GM12878 (cell line): ENCODE data around the gene TMEM41B. TPM values are rescaled to one million over a fixed set of nuclear protein-coding genes. Genes with fewer than 3 reads are reported as not detected.

ENCODE experiments used
- ASH2L ChIP-seq: fragments of 300-600, 200-600 bp; sonication (generic); IDR thresholded peaks from 2 replicates; pipeline ENCODE4 v1.6.1; 2017; ENCODE audit warnings: low read depth, mild to moderate bottlenecking, borderline replicate concordance
- CBX3 ChIP-seq: fragments of 200-600 bp; sonication (generic); IDR thresholded peaks from 2 replicates; pipeline ENCODE4 v1.6.1; 2016; ENCODE audit warnings: low read depth, borderline replicate concordance
- E2F8 ChIP-seq: fragments of 450-650 bp; IDR thresholded peaks from 2 replicates; pipeline ENCODE4 v1.6.1; 2018; ENCODE audit warnings: mild to moderate bottlenecking, low read depth, moderate library complexity; ENCODE audit not compliant: partially characterized antibody
- MLLT1 ChIP-seq: fragments of 450-650 bp; IDR thresholded peaks from 2 replicates; pipeline ENCODE4 v1.6.1; 2016; ENCODE audit warnings: mild to moderate bottlenecking
- NR2C1 ChIP-seq: fragments of 450-650 bp; IDR thresholded peaks from 2 replicates; pipeline ENCODE4 v1.6.1; 2017; ENCODE audit warnings: antibody characterized with exemption, mild to moderate bottlenecking, moderate library complexity
- PAX8 ChIP-seq: fragments of 450-650 bp; IDR thresholded peaks from 2 replicates; pipeline ENCODE4 v1.6.1; 2017; ENCODE audit warnings: mild to moderate bottlenecking, moderate library complexity
- SRF ChIP-seq, 2 experiments: IDR thresholded peaks; 2 replicates each; pipeline ENCODE4 v1.6.1; 2011; ENCODE audit warnings: low read depth in 2 of 2, low read length in 2 of 2, mild to moderate bottlenecking in 1 of 2, moderate library complexity in 1 of 2
- ZBTB40 ChIP-seq: fragments of 450-650 bp; IDR thresholded peaks from 2 replicates; pipeline ENCODE4 v1.6.1; 2016; ENCODE audit warnings: mild to moderate bottlenecking, moderate library complexity, borderline replicate concordance
- polyA plus RNA-seq, 11 experiments: library from polyadenylated mRNA; depleted of rRNA in 4 of 11; unstranded in 6 of 11; stranded (reverse) in 5 of 11; fragments of >200 nt; fragmentation: Nextera tagmentation in 4 of 11; fragmentation: Illumina TruSeq in 1 of 11; extraction: Ambion mirVana in 4 of 11; extraction: Trizol in 1 of 11; gene quantifications; 1 replicate in 1 of 11; 2 replicates in 10 of 11; pipeline versions ENCODE4 v1.2.1 to v1.2.3, GENCODE V29; 2011 to 2016; ENCODE audit warnings: inconsistent platforms in 2 of 11, missing spikeins in 2 of 11, low read depth in 1 of 11
- total RNA-seq, 4 experiments: library from RNA; depleted of rRNA in 3 of 4; stranded (reverse); fragments of >200 nt in 3 of 4; fragmentation: Illumina TruSeq in 1 of 4; extraction: Trizol in 1 of 4; gene quantifications; 2 replicates each; pipeline versions ENCODE4 v1.2.1 to v1.2.3, GENCODE V29; 2013 to 2021

The TMEM41B gene
- total and polyA plus RNA-seq, 10 of the 15 experiments (the other 5 are each of a cell fraction or from before 2014, with no cell fraction given), result 8.0 to 31.0 (median 20.5) TPM

- peak; percentile 69; the same call in 1 of the 2 replicates for TF ChIP-seq ZBTB40
- TF ChIP-seq PAX8, result no peak
- TF ChIP-seq E2F8, result peak; percentile 9
- TF ChIP-seq MLLT1, result peak; percentile 97
- no peak for TF ChIP-seq SRF (IDR thresholded peaks at IDR 0.05; ENCODE audit: low read depth in 2 of 2, low read length in 2 of 2)
- no peak for TF ChIP-seq NR2C1
- TF ChIP-seq CBX3, result no peak
- no peak for TF ChIP-seq ASH2L
- TF ChIP-seq, all 136 proteins: peak for 8
These were observed 790 bp upstream of the TMEM41B start (continued) for GRCh38 chr11:9315078-9315688.
